Measurements from ENCODE around the gene PLXNA2.

DNA sequence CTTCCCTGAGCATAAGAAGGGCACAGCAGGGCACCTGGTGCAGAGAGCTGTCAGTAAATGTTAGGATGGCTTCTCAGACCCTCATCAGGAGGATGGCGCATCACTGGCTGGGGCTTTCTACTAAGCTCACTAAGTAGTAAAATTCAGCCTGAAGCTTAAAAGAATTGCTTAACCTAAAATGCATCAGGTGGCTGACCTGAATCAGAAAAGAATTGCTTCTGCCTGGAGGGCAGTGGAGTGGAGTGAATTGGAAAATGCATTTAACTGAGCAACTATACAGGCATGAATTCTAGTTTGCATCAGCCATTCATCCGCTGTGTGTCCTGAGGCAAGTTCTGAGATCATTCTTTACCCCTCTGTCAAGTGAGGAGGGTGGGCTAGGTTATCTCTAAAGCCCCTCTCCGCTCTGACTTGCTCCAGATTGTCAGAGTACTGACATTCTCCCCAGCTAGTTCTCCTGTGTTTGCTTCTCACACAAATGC lies 191.2 kb downstream of the PLXNA2 start:
- TF ChIP-seq, protein P1, sequence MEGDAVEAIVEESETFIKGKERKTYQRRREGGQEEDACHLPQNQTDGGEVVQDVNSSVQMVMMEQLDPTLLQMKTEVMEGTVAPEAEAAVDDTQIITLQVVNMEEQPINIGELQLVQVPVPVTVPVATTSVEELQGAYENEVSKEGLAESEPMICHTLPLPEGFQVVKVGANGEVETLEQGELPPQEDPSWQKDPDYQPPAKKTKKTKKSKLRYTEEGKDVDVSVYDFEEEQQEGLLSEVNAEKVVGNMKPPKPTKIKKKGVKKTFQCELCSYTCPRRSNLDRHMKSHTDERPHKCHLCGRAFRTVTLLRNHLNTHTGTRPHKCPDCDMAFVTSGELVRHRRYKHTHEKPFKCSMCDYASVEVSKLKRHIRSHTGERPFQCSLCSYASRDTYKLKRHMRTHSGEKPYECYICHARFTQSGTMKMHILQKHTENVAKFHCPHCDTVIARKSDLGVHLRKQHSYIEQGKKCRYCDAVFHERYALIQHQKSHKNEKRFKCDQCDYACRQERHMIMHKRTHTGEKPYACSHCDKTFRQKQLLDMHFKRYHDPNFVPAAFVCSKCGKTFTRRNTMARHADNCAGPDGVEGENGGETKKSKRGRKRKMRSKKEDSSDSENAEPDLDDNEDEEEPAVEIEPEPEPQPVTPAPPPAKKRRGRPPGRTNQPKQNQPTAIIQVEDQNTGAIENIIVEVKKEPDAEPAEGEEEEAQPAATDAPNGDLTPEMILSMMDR (IDR thresholded peaks at IDR 0.05), result no peak
- TF ChIP-seq EP300 (IDR thresholded peaks at IDR 0.05; ENCODE audit: borderline replicate concordance in 1 of 2, low read depth in 1 of 2, low read length in 1 of 2) (no peak), PBX3 (IDR thresholded peaks at IDR 0.05) (no peak), MXI1 (IDR thresholded peaks at IDR 0.05; ENCODE audit: low read depth, low read length) (no peak), YY1 (IDR thresholded peaks at IDR 0.05; ENCODE audit: low read depth) (no peak), TEAD4 (IDR thresholded peaks at IDR 0.05; ENCODE audit: borderline replicate concordance, insufficient read depth) (no peak), POLR2AphosphoS5 (IDR thresholded peaks at IDR 0.05; ENCODE audit: low read depth, low read length) (no peak), JUND (IDR thresholded peaks at IDR 0.05) (no peak), RAD21 (IDR thresholded peaks at IDR 0.05; ENCODE audit: low read length) (no peak), CHD2 (IDR thresholded peaks at IDR 0.05; ENCODE audit: low read length, partially characterized antibody) (no peak), GABPA (IDR thresholded peaks at IDR 0.05; ENCODE audit: low read depth) (no peak), SMC3 (IDR thresholded peaks at IDR 0.05; ENCODE audit: low read depth, low read length) (no peak), EZH2phosphoT487 (IDR thresholded peaks at IDR 0.05; ENCODE audit: borderline replicate concordance, low read depth) (no peak)

Data from SK-N-SH (cell line).